ENCODE data around the gene ARFRP1. TPM values are rescaled to one million over a fixed set of nuclear protein-coding genes. Genes with fewer than 3 reads are reported as not detected.
"Not testable (repeated sequence)": the region's sequence is repeated elsewhere in the genome, so short reads cannot be mapped to it uniquely, and the experiment has no call there.

ARFRP1 gene
- total RNA-seq, 1 donor, result 13.5 TPM

- not testable (repeated sequence) for H3K27me3 ChIP-seq (ENCODE audit: insufficient read depth, low read length)
Measured at GRCh38 chr20:63722967-63723622, 15.3 kb upstream of the ARFRP1 start.

DNA sequence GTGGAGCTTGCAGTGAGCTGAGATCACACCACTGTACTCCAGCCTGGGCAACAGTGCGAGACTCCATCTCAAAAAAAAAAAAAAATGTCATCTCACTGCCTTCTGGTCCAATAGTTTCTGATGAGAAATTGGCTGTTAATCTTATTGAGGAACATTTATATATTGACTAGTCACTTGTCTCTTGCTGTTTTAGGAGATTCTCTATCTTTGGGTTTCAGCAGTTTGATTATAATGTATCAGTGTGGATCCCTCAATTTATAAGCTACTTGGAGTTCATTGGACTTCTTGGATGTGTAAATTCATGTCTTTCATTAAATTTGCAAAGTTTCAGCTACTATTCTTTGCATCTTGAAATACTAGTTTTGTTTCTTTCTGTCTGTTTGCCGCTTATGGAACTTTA lies 11.2 kb upstream of the ARFRP1 start:
- no peak overlapping the region for H3K4me3 ChIP-seq (ENCODE audit: low read length)
- no peaks in the 10 kb centered on the region for H3K4me1 ChIP-seq (ENCODE audit: insufficient read depth, low read length)

More at GRCh38 chr20:63722967-63723622, 15.3 kb upstream of the ARFRP1 start:
- H3K4me1 ChIP-seq (ENCODE audit: insufficient read depth, low read length), result peaks cover 13% of the 10 kb centered on the region
- not testable (repeated sequence) for H3K4me3 ChIP-seq (ENCODE audit: low read length); H3K9me3 ChIP-seq (ENCODE audit: low read depth, low read length)

DNA sequence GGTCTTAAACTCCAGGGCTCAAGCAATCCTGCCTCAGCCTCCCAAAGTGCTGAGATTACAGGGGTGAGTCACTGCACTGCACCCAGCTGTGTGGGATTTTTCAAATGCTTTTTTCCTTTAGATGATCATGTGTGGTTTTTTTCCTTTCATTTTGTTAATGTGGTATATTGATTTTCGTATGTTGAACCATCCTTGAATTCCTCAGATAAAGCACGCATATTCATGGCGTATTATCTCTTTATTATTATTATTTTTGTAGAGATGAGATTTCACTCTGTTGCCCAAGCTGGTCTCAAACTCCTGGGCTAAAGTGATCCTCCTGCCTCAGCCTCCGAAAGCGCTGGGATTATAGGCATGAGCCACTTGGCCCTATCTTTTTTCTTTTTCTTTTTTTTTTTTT lies 7.1 kb upstream of the ARFRP1 start:
- Histone ChIP-seq H3K4me3 (ENCODE audit: low read length) (no peak overlapping the region), H3K4me1 (ENCODE audit: insufficient read depth, low read length) (peaks cover 12% of the 10 kb centered on the region), H3K9me3 (ENCODE audit: low read depth, low read length) (no peaks in the 10 kb centered on the region), H3K27me3 (ENCODE audit: insufficient read depth, low read length) (no peaks in the 10 kb centered on the region)

More for the DNA sequence above, 11.2 kb upstream of the ARFRP1 start:
- H3K9me3 ChIP-seq (ENCODE audit: low read depth, low read length), result no peaks in the 10 kb centered on the region
- no peaks in the 10 kb centered on the region for H3K27me3 ChIP-seq (ENCODE audit: insufficient read depth, low read length)

GRCh38 chr20:63712191-63712590 lies 4.4 kb upstream of the ARFRP1 start:
- no peak overlapping the region for H3K4me3 ChIP-seq (ENCODE audit: low read length)
- peaks cover 29% of the 10 kb centered on the region for H3K4me1 ChIP-seq (ENCODE audit: insufficient read depth, low read length)
- no peaks in the 10 kb centered on the region for H3K27me3 ChIP-seq (ENCODE audit: insufficient read depth, low read length)
- H3K9me3 ChIP-seq (ENCODE audit: low read depth, low read length), result no peaks in the 10 kb centered on the region

DNA sequence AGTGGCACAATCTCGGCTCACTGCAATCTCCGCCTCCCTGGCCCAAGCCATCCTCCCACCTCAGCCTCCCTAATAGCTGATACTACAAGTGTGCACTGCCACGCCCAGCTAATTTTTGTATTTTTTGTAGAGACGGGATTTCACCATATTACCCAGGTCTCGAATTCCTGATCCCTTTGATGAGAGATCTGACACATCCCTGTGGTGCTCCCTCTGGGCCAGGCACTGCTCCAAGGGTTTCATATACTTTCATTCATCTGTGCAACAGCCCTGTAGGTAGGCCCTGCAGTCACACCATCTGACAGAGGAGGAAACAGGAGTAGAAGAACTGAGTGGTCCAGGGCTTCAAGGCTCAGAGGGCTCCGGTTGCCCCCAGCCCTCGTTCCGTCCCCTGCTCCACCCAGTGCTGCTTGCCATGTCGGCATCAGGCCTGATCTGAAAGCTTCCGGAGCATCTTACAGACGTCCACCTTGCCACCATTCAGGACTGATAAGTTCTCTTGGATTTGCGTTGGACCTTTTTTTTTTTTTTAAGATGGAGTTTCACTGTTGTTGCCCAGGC lies 3.4 kb upstream of the ARFRP1 start:
- Histone ChIP-seq H3K27me3 (ENCODE audit: insufficient read depth, low read length) (no peaks in the 10 kb centered on the region), H3K4me3 (ENCODE audit: low read length) (no peak overlapping the region), H3K9me3 (ENCODE audit: low read depth, low read length) (no peaks in the 10 kb centered on the region), H3K4me1 (ENCODE audit: insufficient read depth, low read length) (peaks cover 39% of the 10 kb centered on the region)

DNA sequence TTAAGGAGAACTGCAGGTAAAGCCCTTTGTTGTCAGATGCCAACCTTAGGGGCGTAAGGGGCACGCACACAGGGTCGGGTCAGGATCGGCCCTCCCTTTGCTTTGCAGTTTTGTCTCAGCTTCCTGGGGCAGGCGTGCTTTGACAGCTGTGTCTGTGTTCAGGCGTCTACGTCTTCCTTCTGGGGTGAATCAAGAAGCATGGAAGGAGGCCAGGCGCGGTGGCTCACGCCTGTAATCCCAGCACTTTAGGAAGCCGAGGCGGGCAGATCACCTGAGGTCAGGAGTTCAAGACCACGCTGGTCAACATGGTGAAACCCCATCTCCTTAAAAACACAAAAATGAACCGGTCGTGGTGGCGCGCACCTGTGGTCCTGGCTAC lies 1.4 kb upstream of the ARFRP1 start:
- Histone ChIP-seq H3K4me3 (ENCODE audit: low read length) (no peak overlapping the region), H3K4me1 (ENCODE audit: insufficient read depth, low read length) (peaks cover 43% of the 10 kb centered on the region), H3K9me3 (ENCODE audit: low read depth, low read length) (no peaks in the 10 kb centered on the region), H3K27me3 (ENCODE audit: insufficient read depth, low read length) (no peaks in the 10 kb centered on the region)

DNA sequence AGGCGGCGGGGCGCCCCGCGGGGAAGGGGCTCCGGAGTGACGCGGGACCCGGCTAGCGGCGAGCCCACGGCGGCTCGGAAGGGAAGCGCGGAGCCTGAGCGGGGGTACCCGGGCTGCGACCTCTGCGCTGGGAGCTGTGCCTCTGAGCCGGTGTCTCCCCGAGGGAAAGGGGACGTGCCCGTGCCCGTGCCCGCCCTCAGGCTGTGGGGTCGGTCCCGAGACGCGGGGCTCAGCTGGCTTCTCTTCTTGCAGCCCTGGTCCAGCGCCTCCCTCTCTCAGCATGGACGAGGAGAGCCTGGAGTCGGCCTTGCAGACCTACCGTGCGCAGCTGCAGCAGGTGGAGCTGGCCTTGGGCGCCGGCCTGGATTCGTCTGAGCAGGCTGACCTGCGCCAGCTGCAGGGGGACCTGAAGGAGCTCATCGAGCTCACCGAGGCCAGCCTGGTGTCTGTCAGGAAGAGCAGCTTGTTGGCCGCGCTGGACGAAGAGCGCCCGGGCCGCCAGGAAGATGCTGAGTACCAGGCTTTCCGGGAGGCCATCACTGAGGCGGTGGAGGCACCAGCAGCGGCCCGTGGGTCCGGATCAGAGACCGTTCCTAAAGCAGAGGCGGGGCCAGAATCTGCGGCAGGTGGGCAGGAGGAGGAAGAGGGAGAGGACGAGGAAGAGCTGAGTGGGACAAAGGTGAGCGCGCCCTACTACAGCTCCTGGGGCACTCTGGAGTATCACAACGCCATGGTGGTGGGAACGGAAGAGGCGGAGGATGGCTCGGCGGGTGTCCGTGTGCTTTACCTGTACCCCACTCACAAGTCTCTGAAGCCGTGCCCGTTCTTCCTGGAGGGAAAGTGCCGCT lies 749 bp upstream of the ARFRP1 start:
- Histone ChIP-seq H3K4me1 (ENCODE audit: insufficient read depth, low read length) (peaks cover 43% of the 10 kb centered on the region), H3K27me3 (ENCODE audit: insufficient read depth, low read length) (no peaks in the 10 kb centered on the region), H3K9me3 (ENCODE audit: low read depth, low read length) (no peaks in the 10 kb centered on the region), H3K4me3 (ENCODE audit: low read length) (peak overlapping the region; percentile 62)

- Histone ChIP-seq H3K9me3 (ENCODE audit: low read depth, low read length) (no peaks in the 10 kb centered on the region), H3K4me3 (ENCODE audit: low read length) (peak overlapping the region; percentile 62), H3K4me1 (ENCODE audit: insufficient read depth, low read length) (peaks cover 43% of the 10 kb centered on the region), H3K27me3 (ENCODE audit: insufficient read depth, low read length) (no peaks in the 10 kb centered on the region)
Measured at GRCh38 chr20:63706852-63707557, 771 bp downstream of the ARFRP1 start.

GRCh38 chr20:63706027-63706695 lies 1.6 kb downstream of the ARFRP1 start:
- Histone ChIP-seq H3K9me3 (ENCODE audit: low read depth, low read length) (no peaks in the 10 kb centered on the region), H3K4me1 (ENCODE audit: insufficient read depth, low read length) (peaks cover 40% of the 10 kb centered on the region), H3K4me3 (ENCODE audit: low read length) (no peak overlapping the region), H3K27me3 (ENCODE audit: insufficient read depth, low read length) (no peaks in the 10 kb centered on the region)

DNA sequence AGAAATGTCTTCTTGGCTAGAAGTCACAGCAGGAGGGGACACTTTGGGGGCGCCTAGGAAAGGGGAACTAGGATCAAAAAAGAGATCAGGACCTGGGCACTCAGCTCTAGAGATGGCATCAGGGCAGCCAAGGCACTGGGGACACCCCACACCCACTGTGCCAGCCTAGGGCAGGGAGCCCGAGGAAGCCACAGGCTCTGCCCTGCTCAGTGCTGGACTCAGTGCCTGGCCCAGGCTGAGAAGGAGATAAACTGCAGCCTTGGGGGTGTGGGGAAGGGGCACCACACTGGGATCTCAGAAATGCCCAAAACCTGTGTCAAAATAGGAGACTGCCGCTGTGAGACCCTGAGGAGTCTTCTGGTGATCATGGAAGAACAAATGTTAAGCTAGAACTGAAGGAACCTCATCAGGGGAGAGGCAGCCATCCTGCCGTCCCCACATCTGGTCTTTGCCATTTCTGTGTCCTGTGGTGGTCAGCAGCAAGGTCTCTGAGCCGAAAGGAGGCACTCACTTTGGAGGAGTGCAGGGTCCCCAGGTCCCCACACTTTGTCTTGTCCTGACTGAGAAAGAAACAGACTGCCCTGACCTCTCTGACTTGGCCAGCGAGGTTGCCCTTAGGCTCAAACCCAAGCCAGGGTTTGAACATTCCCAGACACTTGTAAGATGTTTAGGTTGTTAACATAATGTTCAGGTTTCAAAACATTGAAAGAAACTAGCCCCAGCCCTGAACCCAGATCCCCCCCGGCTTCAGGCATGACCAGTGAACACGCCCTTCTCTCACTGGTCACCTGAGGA lies 2.3 kb downstream of the ARFRP1 start:
- no peaks in the 10 kb centered on the region for H3K27me3 ChIP-seq (ENCODE audit: insufficient read depth, low read length)
- H3K9me3 ChIP-seq (ENCODE audit: low read depth, low read length), result no peaks in the 10 kb centered on the region
- no peak overlapping the region for H3K4me3 ChIP-seq (ENCODE audit: low read length)
- H3K4me1 ChIP-seq (ENCODE audit: insufficient read depth, low read length), result peaks cover 36% of the 10 kb centered on the region

GRCh38 chr20:63704749-63705117 lies 3.0 kb downstream of the ARFRP1 start:
- Histone ChIP-seq H3K4me1 (ENCODE audit: insufficient read depth, low read length) (peaks cover 30% of the 10 kb centered on the region), H3K4me3 (ENCODE audit: low read length) (no peak overlapping the region), H3K27me3 (ENCODE audit: insufficient read depth, low read length) (no peaks in the 10 kb centered on the region)

GRCh38 chr20:63703976-63704748 lies 3.6 kb downstream of the ARFRP1 start:
- peaks cover 24% of the 10 kb centered on the region for H3K4me1 ChIP-seq (ENCODE audit: insufficient read depth, low read length)
- H3K9me3 ChIP-seq (ENCODE audit: low read depth, low read length), result no peaks in the 10 kb centered on the region
- H3K27me3 ChIP-seq (ENCODE audit: insufficient read depth, low read length), result no peaks in the 10 kb centered on the region
- no peak overlapping the region for H3K4me3 ChIP-seq (ENCODE audit: low read length)

More at GRCh38 chr20:63704749-63705117, 3.0 kb downstream of the ARFRP1 start:
- H3K9me3 ChIP-seq (ENCODE audit: low read depth, low read length), result no peaks in the 10 kb centered on the region

- H3K27me3 ChIP-seq (ENCODE audit: insufficient read depth, low read length), result no peaks in the 10 kb centered on the region
- no peak overlapping the region for H3K4me3 ChIP-seq (ENCODE audit: low read length)
- no peaks in the 10 kb centered on the region for H3K9me3 ChIP-seq (ENCODE audit: low read depth, low read length)
- H3K4me1 ChIP-seq (ENCODE audit: insufficient read depth, low read length), result peaks cover 18% of the 10 kb centered on the region
Measured at GRCh38 chr20:63703471-63703975, 4.3 kb downstream of the ARFRP1 start.

All from mononuclear cell (primary cell).